Measurements from ENCODE around the gene ENTPD5.

DNA sequence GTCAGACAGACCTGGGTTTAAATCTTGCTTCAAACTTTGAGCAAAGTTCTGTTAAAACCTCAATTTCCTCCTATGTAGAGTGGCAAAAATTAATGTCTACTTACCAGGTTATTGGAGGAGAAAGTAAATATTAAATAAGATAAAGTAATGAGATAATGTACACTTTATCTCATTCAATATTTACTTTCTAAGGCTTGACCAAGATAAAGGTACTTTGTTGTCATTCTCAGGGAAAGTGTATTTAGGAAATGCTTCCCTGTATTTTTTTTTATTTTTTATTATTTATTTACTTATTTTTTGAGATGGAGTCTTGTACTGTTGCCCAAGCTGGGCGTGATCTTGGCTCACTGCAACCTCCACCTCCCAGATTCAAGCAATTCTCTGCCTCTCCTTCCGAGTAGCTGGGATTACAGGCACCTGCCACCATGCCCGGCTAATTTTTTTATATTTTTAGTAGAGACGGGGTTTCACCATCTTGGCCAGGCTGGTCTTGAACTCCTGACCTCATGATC, 73.9 kb downstream of the ENTPD5 start:
- TF ChIP-seq GATA2 (IDR thresholded peaks at IDR 0.05; ENCODE audit: low read depth, low read length) (no peak), GATA3 (IDR thresholded peaks at IDR 0.05; ENCODE audit: low read depth, low read length) (no peak)

Data from SH-SY5Y (cell line).